ENCODE results near the gene NSMCE1.

NSMCE1 gene, protein sequence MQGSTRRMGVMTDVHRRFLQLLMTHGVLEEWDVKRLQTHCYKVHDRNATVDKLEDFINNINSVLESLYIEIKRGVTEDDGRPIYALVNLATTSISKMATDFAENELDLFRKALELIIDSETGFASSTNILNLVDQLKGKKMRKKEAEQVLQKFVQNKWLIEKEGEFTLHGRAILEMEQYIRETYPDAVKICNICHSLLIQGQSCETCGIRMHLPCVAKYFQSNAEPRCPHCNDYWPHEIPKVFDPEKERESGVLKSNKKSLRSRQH

DNA sequence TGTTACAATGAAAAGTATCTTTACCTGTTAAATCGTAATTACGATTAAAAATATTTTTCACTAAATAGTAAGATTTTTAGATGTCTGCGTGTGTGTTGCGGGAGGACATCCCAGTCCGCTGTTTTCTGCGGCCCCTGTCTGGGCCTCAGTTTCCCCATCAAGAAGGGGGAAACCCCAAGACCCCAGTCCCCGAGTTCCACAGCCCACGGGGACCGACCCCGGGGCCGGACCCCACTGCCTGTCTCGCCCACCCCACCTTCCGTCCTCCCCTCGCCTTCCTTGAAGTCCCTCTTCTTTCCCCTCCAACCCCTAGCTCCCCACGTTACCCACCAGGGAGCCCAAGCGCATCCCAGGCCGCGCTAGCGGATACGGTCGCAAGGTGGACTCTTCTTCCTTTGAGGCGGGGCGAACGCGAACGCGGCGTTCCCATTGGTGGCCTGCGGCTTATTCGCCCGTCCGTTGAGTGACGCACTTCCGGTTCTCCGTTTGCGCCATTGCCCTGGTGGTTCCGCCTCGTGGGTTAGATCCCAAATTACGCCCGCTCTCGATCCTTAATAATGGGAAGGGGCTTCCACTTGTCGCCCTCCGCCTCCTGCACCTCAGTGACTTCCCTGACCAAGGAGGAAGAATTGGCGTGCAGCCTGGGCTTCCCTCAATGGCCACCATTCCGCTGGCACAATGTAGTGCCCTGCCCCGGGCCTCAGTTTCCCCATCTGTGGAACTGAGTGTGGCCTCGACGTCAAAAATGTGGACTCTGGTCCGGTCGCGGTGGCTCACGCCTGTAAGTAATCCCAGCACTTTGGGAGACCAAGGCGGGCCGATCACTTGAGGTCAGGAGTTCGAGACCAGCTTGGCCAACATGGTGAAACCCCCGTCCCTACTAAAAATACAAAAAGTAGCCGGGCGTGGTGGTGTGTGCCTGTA, at the start of gene NSMCE1:
NSMCE1 (minus strand) TSS at position 397 of the 924 bp plus-strand sequence. CDS start 11,202 bp downstream, outside the sequence.
- peak; percentile 89 for DNase-seq (ENCODE audit: low read depth, low spot score)

DNA sequence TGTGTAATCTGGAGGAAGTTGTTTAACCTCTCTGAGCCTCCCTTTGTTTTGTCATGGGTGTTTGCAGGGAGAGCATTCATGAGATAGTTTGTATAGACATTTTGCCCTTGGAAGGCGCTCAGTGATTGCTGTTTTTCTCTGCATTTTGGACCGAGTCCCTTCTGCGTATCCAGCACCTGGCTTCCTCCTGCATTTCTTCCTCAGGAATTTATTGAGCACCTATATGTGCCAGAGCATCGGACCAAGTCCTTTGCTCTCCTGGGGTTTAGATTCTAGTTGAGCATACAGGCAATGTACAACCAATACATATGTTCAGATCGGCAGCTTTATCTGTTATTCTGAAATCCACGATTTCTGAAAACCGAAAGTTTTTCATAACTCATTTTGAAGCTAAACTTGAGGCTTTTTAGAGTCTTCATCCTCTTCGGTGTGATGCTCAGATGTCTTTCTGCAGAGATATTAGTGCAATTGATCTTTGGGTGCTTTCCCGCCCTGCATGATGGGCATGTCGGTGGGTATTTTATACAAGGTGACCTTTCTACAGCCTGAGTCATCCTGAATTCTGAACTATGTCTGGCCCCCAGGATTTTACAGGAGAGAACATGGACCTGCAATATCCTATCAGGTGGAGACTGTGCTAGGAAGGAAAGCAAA, 49.3 kb upstream of the NSMCE1 start:
- no peak for DNase-seq (ENCODE audit: low read depth, low spot score)

DNA sequence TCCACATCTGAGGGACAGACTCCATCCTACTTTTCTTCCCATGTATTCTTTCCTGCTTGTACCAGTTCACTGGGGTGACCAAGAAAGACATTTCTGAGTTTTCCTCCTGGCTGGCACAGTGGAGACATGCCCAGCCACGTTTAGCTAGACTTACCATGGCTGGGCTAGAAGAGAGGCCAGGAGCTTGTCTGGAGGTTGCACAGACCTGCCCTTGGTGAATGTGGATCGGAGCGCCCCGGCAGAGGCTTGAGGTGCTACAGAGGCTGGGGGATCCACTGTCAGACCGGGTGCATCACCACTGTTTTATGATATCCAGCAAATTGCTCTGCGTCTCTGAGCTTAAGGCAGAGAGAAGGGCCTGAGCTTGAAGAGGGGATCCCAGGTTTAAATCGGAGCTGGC, 48.7 kb upstream of the NSMCE1 start:
- DNase-seq (ENCODE audit: low read depth, low spot score), result no peak

DNA sequence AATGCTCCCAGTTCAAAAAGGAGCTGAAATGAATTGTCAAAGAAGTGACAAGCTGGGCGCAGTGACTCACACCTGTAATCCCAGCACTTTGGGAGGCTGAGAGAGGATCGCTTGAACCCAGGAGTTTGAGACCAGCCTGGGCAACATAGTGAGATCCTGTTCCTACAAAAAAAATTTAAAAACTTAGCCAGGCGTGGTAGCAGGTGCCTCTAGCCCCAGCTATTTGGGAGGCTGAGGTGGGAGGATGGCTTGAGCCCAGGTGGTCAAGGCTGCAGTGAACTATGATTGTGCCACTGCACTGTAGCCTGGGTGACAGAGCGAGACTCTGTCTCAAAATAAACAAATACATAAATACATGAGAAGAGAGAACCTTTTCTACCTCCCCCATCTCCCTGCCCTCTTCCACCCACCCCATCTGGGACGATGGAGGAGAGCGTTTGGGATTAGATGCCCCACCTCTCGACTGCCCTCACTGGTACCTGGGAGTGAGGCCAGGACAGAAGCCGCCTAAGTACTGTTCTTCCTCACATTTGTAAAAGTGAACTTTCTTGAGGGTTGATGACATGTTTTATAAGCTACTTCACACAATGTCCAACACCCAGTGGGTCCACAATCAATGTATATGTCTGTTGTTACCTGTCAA, 47.6 kb upstream of the NSMCE1 start:
- no peak for DNase-seq (ENCODE audit: low read depth, low spot score)

DNA sequence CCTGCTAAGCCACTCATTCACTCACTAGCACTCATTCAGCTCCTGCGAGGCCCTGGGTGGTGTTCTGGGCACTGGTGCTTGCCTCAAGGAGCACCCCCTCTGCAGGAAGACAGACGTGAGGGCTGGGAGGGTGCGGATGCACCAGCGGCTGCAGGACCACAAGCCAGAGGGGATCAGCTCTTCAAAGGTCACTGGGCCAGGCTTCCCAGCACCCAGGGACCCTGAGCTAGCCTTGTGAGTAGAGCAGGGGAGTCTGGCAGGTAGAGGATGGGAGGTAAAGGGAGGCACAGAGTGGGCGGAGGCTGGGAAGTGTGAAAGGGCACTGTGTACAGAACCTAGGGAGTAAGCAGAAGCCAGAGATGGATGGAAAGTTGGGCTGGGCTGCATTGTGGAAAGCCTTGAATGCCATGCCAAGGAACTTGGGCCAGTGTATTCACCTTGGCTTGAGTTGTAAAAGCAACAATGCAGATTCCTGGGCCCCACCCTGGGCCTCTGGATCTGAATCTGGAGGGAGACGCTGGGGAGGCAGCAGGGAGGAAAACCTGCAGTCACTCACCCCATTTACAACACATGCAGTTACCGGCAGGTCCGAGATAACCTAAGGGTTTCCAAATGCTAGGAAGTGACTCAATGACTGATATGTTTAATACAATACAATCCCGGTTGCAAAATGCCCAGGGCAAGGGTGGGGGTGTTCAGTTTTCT, 46.9 kb upstream of the NSMCE1 start:
- DNase-seq (ENCODE audit: low read depth, low spot score), result no peak

DNA sequence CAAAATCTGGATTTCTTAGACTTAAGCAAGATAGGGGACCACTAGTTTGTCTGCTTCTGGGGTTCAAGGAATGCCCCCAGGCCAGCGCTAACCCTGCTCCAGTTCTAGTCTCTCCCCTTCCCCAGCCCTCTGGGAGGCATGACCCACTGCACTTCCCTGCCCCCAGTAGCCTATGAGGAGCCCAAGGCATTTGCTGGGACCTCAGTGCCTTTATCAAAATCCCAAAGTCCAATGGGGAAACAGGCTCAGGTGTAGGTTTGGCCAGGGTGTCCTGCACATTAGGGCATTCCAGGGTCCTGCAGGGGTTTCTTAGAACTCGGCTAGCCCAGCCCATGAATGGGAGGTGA, 46.4 kb upstream of the NSMCE1 start:
- DNase-seq (ENCODE audit: low read depth, low spot score), result no peak

DNA sequence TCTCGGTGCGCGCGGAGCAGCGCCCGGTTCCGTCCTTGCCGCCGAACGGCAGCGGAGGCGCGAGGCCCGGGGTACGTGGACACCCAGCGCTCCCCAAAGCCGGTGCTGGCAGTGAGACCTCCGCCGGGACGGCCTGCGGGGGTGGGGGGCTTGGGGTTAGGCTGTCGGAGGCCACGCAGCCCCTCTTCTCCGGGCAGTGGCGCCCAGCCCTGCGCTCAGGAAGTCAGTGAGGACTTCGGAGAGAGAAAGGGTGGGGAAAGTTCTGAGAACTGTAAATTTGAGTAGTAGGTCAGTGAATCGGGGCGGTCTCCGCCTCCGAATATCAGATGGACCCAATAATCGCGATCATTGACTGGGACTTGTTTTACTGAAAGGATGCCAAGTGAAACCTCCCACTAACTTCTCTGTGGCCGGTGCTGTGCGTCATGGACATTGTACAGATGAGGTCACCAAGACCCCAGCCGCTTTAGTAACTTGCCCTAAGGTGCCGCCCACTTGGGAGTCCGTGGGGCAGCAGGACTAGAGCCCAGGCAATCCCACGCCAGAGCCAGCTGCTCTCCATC, 45.7 kb upstream of the NSMCE1 start:
- peak; percentile 83 for DNase-seq (ENCODE audit: low read depth, low spot score)

DNA sequence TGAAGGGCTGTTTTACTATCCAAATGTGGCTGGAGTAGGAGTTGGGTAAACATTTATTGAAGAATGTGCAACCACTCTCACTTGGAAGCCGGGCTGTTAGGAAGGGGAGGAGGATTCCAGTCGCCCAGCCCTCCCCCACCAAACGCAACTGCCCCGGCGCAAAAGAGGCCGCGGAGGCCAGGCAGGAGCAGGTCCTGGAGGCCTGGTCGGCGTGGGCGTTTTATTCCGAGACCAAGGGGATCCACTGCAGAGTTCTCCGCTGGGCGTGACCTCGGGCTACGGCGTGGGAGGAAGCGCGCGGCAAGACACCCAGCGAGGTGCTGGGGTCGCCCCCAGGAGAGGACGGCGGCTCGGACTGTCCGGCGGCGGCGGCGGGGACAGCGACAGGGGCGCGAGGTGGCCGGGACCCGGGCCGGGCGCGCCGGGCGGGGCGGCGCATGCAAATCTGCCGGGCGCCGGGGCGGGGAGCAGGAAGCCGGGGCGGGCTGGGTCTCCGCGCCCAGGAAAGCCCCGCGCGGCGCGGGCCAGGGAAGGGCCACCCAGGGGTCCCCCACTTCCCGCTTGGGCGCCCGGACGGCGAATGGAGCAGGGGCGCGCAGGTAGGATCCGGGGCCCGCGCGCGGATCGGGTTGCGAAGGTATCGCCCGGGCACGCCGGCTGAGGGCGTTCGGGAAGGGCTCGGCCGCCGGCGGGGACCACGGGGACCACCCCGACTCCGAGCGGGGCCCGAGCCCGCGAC, 45.0 kb upstream of the NSMCE1 start, which contains the start of gene IL4R:
IL4R (plus strand) TSS at position 553 of the 739 bp plus-strand sequence. CDS start 26,230 bp downstream, outside the sequence.
- no peak for DNase-seq (ENCODE audit: low read depth, low spot score)

DNA sequence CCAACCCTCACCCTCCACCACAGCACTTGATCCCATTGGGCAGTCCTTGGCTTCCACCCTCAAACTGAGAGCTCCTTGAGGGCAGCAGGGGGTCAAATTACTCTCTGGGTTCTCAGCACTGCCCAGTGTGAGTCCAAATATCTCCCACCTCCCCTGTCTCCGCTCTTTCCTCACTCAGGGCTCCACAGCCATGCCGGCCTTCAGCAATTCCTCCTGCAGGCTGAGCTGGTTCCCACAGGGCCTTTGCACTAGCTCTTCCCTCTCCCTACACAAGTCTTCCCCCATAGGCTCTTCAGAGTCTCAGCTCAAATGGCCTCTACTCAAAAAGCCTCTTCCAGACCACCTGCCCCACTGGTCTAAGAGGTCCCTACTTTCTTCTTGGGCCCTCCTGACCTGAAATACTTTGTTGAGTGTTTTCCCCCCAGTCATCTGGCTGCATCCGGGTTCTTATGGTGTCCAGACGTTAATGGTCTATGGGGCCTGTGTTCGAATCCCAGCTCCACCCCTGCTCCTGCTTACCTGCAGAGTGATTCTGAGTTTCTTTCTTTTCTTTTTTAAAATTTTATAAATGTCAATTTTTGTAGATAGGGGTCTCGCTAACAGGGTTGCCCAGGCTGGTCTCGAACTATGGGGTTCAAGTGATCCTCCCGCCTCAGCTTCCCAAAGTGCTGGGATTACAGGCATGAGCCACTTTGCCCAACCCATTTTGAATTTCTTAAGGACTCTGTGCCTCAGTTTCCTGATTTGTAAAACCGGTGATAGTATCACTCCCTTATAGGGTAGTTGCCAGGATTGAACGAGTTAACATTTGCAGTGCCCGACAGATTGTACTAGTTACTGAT, 44.2 kb upstream of the NSMCE1 start:
- DNase-seq (ENCODE audit: low read depth, low spot score), result no peak

DNA sequence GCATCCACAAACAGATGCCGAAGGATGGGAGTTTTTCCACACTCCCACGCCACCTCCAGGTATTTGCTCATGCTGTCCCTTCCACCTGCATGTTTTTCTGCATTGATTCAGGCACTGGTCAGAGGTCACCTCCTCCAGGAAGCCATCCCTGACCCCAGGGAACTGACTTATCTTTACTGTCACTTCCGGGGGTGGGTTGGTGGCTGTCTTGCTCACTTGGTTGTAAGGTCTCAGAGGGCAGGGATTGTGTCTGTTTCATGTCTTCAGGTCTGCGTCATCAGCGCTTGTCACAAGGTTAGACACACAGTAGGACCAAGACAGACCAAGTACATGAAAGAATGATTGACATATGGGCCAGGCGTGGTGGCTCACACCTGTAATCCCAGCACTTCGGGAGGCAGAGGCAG, 43.3 kb upstream of the NSMCE1 start:
- no peak for DNase-seq (ENCODE audit: low read depth, low spot score)

DNA sequence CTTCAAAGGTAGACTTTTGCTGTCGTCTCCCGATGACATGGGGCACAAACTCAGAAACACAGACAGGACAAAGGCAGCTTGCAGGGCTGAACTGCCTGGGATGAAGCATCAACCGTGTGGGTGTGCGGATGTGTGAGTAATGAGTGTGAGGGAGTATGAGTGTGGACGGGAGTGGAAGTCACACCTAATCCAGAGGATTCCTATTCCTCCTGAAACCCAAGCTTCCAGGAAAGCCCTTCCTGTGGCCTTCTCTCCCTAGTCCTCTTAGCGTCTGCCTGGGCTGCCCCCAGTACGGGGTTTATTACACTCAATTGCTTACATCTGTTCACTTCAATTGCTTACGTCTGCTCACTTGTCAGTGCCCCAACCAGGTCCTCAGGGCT, 42.9 kb upstream of the NSMCE1 start:
- DNase-seq (ENCODE audit: low read depth, low spot score), result no peak

DNA sequence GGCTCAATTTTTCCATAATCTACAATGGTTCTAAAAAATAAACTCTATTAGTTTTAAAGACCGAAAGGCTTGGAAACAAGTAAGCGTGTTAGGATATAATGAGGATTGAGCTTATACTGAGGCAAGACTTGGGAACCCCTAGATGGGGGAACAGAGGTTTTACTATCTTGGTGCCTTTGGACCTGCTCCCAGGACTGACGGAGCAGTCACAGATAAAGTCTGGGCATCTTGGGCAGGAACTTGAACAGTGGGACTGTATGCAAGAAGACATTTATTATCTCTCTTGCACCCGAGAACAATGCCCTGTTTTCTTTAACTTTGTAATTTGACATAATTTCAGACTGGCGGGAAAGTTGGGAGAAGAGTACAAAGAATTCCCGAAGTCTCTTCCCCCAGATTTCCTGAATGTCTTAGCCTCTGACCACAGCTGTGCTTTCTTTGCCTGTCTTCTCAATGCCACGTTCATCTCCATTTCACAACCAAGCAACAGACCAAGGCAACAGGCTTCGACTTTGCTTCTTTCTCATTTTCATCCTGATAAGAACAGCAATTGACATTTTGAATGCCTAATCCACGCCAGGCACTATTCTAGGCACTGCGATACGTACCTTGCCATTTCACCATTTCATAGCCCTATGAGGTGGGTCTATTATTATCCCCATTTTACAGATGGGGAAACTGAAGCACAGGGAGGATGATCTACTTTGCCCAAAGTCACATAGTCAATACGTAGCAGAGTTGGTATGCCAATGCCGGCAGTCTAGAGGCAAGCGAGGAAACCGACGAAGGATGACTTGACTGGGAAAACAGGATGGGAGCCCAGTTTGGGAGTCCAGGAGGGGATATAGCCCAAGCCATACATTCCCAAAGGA, 42.2 kb upstream of the NSMCE1 start:
- DNase-seq (ENCODE audit: low read depth, low spot score), result no peak

DNA sequence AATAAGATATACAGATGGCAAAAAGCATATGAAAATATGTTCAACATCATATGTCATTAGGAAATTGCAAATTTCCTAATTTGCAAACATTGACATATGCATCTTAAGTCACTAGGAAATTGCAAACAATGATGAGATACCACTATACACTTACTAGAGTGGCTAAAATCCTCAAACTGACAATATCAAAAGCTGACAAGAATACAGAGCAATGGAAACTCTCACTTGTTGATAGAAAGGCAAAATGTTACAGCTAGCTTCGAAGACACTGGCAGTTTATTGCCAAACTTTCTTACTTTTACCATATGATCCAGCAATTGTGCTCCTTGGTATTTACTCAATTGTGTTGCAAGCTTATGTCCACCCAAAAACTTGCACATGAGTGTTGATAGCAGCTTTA, 40.2 kb upstream of the NSMCE1 start:
- no peak for DNase-seq (ENCODE audit: low read depth, low spot score)

DNA sequence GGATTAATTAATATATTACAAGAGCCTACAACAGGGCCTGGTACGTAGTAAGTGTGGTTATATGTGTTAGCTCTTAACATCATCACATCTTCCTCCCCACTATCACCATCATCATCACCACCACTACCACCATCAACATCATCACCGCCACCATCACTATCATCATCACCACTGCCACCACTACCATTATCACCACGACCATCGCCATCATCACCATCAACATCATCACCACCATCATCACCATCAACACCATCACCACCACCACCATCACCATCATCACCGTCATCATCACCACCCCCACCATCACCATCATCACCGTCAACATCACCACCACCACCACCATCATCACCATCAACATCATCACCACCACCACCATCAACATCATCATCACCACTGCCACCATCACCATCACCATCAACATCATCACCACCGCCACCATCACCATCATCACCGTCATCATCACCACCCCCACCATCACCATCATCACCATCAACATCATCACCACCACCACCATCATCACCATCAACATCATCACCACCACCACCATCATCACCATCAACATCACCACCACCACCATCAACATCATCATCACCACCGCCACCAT, 37.4 kb upstream of the NSMCE1 start:
- DNase-seq (ENCODE audit: low read depth, low spot score), result no peak

DNA sequence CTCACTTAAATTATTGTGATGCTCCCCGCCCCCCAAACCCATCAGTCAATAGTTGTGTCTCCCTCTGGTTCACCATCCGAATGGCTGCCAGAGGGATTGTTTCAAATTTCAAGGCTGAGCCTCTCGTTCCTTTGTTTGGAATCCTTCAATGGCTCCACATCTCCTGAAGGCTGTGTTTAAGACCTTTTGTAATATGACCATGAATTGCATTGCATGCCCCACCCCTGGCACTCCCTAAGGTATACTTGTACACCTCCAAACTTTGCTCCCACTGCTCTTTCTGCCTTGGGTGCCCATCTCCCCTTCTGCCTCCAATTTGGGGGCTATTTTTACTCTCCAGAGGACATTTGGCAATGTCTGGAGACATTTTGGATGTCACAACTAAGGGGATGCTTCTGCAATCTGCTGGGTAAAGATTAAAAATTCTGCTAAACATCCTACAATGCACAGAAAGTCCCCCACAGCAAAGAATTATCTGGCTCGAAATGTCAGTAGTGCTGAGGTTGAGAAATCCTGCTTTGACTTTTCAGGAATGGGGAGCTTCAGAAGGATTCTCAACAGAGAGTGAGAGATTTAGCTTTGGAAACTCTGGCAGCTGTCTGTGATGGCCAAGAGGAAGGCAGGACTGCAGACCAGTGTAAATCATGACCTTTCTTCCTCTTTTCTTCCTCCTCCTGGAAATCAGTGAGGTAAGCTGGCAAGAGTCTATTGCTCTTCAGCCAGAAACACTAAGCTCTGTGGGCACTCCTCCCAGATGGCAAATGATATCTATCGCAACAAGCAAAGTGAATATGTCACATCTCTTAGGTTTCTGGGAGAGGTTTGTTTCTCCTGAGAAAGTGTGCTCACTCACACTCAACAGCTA, 36.5 kb upstream of the NSMCE1 start:
- DNase-seq (ENCODE audit: low read depth, low spot score), result no peak

DNA sequence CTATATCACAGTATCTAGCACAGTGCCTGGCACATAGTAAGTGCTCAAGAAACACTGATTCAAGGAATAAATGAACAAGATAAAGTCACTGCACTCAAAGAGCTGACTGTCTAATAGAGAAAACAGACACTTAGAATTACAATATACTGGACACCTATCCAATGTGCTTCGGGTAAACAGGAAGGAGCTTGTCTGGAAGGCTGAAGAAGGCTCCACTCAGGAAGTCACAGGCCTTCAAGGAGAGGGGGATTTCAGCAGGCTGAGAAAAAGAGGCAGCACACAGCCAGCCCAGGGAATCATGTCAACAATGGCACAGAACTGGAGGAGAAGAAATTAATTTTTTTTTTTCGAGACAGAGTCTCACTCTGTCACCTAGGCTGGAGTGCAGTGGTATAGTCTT, 35.5 kb upstream of the NSMCE1 start:
- DNase-seq (ENCODE audit: low read depth, low spot score), result no peak

All from brain pericyte (primary cell).